Measurements from ENCODE around the gene PCDH1.

Gene PCDH1

DNA sequence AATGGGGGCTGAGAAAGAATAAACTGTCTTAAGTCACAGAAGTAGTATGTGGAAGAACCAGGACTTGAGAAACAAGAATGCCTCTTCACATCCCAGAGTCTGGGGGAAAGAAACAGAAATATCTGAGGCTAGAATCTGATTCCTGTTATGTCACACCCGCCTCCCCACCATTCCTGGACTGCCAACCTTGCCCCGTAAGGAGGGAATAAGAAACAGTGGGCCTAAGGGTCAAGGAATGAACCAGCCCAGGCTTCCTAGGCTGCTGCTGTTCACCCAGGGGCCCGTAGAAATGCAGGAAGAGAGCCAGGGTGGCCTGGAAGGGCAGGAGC lies 4.3 kb downstream of the PCDH1 start:
- no peak for DNase-seq (ENCODE audit: low spot score)

DNA sequence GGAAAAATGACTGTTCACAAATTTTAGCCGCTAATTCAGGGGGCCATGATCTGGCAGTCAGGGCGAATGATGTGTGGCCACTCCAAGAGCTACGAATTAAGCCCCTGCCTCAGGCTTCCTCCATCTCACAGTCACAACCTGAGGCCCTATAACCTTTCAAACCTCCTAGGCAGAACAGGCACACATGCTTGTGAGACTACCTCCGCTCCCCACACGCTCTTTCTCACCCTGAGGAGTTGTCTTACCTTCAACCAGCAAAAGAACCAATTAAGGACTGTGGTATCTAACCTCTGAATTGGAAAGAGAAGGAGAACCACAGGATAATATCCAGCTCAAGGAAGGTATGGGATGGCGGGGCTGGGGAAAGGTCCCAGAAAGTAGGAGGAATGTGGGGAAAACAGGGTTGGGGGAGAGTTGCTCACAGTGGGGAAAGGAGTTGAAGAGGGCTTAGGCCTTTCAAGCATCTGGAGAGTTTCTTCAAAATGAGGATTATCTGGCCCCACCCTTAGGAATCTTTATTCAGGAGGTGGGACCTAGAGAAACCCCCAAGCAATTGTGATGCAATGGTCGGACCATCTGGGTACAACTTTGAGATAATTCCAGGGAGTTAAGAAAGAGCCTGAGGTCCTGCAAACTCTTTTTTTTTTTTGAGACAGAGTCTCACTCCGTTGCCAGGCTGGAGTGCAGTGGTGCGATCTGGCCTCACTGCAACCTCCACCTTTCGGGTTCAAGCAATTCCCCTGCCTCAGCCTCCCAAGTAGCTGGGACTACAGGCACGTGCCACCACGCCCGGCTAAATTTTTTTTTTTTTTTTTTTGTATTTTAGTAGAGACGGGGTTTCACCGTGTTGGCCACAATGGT lies 5.5 kb downstream of the PCDH1 start:
- DNase-seq (ENCODE audit: low spot score): no peak

DNA sequence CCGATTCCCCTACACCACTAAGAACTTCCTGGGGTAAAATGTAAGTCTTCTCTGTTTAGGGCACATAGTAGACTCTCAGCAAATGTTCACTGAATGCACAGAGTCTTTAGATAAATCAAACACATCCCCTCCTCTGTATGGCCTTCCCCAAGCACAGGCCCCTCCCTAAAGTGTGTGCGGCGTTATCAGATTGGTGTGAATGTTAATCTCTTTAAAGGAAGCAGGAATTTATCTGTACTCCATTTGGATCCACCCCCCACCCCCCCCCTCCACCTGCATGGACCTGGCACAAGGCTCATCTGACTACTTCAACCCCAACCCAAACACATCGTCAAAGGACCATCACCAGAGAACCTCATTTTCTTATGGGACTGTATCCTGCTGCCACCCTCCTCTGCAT lies 6.3 kb downstream of the PCDH1 start:
- DNase-seq (ENCODE audit: low spot score): no peak

DNA sequence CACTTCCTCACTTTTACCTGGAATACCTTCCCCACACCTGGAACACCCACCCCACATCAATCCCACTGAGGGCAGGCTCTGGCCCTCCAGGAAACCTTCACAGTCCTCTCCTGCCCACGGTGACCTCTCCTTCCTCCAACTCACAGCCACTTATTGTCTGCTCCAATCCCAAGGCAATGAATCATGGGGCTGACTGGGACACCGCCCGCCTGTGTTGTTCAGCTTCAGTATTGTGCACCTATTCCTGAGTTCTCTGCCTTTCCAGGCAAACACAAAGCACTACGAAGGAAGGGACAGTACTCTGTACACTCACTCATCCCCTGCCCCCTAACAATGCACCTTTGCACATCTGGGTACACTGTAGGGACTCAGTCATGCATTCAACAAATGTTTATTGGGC lies 7.3 kb downstream of the PCDH1 start:
- DNase-seq (ENCODE audit: low spot score): no peak

DNA sequence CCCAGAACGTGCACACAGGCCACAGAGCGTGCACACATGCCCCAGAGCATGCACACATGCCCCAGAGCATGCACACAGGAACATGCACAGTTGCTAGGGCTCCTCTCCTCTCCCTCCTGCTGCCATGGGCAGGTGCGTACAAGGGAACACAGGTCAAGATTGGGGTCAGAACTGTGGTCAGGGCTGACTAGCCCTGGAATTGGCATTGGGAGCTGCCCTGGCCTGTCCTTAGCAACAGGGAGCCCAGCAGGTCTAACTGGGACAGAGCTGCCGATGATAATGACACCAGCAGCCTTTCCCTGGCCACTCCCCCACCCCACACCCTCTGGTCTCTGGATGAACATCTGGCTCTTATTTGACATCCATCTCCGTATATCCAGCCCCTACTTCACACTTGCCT lies 8.0 kb downstream of the PCDH1 start:
- DNase-seq (ENCODE audit: low spot score): no peak

DNA sequence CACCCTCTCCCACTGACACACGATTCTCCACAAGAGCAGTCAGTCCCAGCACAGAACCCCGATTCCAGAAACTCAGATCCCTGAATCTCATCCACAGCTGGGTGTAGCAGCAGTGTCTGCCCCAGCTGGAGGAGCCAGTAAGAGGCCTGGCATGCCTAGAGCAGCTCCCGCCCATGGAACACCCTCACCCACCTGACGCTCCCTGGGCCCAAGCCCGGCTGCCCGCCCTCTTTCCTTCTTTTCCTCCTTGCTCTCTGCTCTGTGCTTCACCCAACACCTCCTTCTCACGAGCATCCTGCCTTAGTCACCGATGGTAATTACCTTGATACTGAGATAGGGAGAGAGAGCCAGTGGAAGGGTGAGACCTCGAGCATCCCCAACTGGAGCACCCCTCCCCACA lies 8.7 kb downstream of the PCDH1 start:
- DNase-seq (ENCODE audit: low spot score): no peak

DNA sequence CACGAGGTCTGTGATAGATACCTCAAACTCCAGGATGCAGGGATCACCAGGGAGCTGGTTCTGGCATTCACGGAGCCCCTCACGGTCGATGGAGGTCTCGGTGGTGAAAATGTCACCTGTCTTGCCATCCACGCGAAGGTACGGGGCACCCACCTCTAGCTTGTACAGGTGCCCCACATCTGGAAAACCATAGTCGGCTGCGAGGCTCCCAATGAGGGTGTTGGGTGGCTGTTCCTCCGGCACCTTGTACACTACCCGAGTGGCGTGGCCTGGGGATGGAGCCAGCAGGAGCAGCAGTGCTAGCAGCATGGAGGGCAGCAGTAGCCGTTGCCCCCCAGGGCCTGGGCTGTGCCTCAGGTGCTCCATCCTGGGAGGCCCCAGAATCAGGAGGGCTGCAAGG lies 9.2 kb downstream of the PCDH1 start:
- DNase-seq (ENCODE audit: low spot score): no peak

DNA sequence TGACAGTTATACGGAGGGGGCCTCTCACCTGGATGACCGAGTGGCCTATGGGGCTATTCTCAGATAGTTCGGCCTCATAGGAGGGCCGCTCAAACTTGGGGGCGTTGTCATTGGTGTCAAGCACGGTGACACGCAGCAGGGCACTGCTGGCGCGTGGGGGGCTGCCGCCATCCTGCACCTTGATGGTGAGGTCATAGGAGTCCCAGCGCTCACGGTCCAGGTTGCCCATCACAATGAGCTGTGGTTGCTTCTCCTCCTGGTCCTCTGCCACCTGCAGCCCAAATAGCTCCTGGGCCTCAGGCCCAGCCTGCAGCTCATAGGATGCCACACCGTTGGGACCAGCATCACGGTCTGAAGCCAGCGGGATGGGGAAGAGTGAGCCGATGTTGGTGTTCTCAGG lies 9.7 kb downstream of the PCDH1 start:
- no peak for DNase-seq (ENCODE audit: low spot score)

DNA sequence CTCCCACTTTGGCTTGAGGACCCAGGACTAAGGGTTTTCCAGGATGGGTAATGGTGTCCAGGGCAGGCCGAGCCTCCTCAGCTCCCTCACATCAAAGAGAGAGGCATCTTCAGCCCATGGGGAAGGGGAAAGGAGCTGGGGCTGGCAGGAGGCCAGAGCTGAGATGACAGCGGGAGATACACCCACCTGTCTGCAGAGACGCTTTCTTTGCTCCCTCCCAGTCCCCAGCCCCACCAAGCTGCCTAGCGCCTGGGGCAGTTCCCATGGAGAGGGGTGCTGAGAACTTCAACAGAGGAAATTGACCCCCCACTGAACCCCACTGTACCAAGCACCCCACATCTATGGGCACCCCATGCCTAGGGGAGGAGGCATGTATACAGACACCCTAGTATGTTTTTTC lies 10.6 kb downstream of the PCDH1 start:
- DNase-seq (ENCODE audit: low spot score): no peak

DNA sequence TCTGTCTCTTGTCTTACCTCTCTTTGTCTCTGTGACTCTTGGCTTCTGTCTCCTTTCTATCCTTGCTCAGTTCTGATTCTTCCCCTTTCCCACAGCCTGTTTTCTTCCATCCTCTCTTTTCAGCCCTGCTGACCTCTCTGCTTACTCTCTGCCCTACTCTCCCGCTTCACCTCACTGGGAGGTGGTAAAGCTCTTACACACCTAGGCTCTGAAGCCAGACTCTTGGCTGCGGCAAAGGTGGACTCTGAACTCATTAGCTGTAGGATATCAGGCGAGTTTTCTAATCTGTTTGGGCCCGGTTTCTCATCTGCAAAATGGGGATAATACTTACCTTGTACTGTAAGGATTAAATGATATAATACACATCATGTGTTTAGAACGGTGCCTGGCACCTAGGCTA lies 11.1 kb downstream of the PCDH1 start:
- DNase-seq (ENCODE audit: low spot score): no peak

DNA sequence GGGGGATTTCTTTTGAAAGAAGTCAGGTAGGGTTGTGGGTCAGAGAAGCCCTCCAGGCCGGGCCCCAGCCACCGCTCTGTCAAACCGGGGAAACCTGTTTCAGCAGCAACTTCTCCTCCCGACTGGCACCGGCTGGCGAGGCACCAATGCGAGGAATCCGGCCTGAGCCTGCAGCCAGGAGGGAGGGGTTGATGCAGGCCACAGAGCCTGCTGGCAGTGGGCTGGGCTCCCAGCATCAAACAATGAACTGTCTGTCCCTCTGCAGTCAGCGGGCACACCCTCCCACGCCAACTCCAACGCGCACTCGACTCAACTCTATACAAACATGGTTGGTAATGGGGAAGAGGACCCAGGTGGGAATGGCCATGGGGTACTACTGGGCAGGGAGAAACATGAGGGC lies 12.1 kb downstream of the PCDH1 start:
- peak; percentile 95 for DNase-seq (ENCODE audit: low spot score)

DNA sequence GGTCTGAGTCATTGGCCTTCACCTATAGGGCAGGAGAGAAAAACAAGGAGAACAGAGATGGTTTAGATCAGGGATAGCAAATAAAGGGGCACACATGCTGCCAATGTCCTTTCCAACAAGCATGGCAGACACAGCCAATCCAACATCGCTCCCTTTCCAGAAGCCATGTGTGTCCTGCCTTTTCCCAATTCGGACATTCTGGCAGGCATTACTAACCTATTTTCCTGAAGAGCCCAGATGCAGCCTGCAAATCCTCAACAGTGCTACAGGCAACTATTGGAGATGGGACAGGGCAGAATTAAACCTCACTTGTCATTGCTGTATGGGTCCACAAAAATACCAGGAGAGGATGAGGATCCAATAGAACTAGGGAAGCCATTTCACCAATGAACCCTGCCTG lies 12.8 kb downstream of the PCDH1 start:
- no peak for DNase-seq (ENCODE audit: low spot score)

DNA sequence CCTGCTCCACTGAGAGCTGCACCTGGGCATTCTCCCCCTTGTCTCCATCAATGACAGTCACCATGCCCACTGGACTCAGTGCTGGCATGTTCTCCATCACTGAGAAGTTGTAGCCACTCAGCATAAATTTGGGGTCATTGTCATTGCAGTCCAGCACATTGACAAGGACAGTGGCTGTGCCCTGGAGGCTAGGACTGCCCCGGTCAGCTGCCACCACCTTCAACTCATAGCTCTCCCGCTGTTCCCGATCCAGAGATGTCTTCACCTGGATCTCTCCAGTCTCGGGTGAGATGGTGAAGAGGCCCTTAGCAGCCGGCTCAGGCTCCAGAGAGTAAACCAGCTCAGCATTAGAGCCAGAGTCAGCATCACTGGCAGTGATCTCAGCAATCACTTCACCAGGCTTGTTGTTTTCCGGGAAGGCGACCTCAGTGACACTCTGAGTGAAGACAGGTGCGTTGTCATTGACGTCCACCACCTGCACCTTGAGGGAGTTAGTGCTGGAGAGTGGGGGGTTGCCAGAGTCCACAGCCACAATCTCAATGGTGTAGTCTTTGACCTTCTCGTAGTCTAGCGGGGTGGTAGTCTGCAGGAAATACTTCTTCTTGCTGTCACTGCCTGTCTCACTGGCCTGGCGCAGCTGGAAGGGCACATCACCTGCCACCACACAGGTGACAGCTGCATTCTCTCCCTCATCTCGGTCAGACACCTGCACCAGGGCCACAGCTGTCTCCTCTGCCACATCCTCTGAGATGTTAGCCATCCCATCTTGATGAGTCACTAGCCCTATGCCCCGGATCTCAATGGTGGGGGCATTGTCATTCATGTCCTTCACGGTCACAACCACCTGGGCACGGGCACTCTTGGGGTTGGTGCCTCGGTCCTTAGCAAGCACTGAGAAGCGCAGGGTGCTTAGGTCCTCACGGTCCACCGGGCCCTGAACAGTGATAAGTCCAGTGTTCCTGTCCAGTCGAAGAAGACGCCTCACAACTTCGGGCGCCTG lies 13.5 kb downstream of the PCDH1 start:
- DNase-seq (ENCODE audit: low spot score): no peak

DNA sequence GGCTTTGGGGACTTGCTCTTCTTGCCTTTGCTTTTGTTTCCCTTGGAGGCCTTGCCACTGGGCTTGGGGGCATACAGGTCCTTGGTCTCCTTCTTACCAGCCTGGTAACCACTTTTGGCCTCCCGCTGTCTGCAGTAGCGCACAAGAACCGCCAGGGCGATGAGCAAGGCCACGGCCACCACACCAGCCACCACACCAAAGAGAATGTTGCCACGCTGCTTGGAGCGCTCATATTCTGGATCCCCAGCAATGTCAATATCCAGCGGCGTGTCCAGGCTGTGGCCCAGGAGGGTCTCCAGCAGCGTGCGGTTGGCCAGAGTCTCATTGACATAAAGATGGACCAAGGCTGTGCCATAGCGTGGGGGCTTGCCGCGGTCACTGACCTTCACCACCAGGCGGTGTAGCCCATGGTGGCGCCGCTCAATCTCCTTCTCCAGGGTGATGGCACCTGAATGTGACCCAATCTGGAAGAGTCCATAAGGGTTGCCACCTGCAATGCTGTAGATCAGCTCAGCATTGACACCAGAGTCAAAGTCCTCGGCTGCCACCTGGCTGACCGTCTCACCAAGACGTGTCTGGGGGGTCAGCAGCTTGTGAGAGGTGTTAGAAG lies 14.5 kb downstream of the PCDH1 start:
- no peak for DNase-seq (ENCODE audit: low spot score)

DNA sequence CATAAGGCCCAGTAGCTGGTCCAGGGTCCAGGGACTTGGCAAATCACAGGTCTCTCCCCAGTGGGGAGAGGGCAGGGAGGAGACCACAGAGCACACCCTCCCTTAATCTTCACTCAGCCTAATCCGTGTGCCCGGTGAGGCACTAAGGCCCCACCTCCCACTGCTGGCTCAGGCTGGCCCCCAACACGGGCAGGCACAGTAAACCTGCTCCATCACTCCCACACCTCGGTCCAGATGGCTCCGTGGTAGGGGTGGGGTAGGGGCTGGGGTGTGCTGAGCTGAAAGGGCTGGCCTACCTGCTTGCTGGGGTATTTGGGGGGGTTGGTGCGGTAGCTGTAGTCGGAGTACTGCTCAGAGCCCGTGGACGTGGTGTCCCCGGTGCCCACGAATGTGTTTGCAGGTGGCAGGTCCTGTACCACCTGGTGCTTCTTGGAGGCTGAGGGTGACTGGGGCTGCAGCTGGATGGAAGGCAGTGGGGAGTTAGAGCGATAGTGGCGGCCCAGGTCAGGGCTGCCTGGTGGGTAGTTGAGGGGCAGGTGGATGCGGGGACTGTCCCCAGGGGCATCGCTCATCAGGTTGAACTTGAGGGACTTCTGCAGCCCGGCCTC lies 15.2 kb downstream of the PCDH1 start:
- no peak for DNase-seq (ENCODE audit: low spot score)

DNA sequence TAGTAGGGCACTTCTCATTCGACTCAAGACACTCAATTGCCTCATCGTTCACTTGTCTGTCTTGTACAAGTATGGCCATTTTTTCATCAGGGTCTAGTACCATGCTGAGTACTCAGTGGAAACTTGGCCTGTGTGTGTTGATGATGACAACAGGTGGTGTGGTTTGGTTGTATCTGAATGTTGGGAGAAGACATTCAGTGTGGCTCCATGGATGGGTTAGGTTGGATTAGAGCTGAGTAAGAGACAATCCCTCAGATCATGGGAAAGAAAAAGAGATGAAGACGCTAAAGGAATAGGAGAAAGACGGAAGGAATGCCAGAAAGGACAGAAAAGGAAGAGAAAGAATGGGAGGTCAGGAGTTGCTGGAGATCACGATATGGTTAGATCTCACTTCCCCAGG lies 17.0 kb downstream of the PCDH1 start:
- DNase-seq (ENCODE audit: low spot score): no peak

DNA sequence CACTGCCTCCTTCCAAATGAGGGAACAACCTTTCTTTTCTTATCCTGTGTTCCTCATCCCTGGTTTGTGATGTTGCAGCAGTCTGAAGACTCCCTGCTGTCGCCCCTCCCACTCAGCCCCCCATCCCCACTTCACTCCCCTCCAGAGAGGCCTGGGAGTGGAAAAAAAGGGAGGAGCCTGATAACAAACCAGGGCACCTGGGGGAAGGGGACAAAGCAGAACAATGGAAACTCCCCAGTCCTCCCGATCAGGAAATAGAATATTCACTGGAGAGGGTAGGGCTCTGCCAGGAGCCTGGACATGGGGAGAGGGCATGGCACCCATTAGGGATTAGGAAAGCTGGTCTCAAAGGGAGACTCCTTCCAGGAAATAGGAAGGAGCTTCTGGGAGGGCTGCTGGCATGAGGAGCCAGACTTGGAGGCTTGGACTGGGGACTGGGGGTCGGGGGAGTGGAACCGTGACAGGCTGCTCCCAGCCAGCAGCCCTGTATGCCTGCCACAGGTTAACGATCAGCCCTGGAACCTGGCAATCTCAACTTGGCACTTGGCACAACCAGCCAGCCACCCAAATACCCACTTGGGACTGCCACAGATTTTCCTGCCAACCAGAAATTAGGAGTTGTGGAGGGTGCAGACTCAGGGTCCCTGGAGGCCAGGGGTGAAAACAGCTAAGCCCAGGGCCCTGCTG lies 20.0 kb downstream of the PCDH1 start:
- DNase-seq (ENCODE audit: low spot score): no peak

DNA sequence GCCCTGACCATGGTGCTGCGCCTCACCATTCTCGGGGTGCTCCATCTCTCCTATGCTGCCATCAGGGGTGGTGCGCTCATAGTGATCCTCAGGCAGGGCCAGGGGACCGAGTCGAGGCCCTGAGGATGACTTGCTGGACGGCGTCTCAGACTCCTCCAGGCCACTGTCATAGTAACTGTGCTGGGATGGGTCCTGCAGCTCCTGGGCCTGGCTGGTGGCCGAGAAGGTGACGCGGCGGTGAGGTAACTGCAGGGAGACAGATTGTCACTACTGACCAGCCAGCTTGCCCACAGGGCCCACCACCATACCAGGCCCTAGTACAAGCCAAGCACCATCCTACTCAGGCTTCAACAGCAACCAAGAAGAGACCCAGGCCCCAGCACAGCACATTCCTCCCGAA lies 21.0 kb downstream of the PCDH1 start:
- DNase-seq (ENCODE audit: low spot score): no peak

DNA sequence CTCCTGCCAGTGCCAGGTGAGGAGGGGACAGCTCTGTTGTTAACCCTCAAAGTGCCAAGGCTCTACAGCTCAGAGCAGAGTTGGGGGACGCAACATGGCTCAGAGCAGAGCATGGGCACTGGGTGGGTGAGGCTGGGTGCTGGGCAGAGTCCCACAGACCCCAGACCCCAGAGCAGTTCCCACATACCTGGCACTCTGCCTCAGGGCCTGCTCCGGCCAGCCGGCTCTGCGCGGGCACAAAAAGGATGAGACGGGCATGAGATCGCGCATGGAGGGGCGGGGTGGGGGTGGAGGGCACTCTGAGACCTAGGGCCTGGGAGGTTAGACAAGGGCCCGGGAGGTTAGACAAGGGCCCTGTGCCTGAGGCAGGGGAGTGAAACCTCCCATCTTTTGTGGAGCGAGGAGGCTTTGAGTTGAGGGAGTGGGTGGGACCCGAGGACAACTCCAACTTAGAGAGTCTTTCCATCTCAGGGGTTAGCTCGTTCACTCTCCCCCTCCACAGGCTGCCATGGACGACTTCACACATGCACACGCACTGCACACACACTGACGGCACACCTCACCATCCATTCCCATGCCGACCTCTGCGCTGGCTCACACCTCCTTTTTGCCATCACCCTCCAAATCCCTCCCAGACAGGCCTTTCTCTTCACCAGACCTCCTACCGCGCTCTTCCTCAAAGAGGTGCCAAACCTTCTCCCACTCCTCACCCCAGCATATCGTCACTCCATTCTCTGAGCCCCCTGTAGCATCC lies 22.0 kb downstream of the PCDH1 start:
- no peak for DNase-seq (ENCODE audit: low spot score)

DNA sequence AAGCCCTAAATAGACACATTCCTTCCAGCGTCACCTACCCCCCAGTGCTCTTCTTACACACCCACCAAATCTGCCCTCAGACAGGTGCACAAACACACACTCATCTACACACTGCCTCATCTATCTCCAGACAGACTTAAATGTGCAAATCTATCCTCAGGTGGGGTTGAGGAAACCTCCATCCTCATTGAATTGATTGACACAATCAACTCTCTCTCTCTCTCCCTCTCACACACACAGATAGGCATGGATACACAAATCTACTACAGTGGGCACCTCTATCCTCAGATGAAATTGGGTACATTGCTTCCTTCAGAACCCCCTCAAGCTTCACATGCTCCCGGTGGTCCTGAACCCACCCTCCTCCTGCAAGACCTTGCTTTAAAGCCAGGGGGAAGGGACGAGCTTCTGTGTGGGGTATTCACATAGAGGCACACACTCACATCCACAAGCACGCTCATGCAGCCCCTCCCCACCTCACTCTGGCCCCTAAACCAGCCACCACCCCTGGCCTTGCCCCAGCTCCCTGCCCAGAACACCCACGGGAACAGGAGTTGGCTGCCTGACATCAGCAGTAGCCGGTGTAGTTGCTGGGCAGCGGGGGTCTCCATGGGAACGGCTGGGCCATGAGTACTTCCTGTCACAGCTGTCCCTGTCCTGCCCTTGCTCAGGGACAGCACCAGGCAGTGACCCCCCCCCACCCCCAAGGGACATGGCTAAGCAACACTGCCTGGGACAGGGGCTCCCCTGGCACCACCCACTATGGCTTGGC lies 22.8 kb downstream of the PCDH1 start:
- DNase-seq (ENCODE audit: low spot score): no peak

Measured in pons (tissue), 1 donor.